GM18870 (cell line): ENCODE data around the gene LCE1F.

Experiments used
- ATAC-seq: cut with Tn5 transposase; IDR thresholded peaks from one replicate; pipeline ENCODE4 v1.9.1; 2021; ENCODE audit warnings: moderate library complexity; ENCODE audit not compliant: unreplicated experiment

Gene LCE1F

DNA sequence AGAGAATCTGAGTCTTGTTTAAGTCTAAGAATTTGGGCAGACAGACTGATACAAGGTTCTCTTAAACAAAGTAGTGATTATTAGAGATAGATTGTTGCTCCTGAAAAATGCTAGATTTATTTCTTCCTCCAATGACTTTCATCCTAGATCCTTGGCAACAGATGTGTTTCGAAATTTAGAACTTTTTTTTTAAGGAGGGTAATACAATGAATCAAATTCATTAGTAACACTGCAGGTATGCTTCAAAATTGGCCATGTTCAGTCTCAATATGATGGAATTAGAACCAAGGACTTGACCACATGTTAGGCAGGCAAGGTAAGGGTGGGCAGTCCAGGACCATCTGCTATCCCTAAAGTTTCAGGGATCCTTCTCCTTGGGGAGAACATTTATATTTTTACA lies 4.5 kb upstream of the LCE1F start:
- ATAC-seq, result no peak

DNA sequence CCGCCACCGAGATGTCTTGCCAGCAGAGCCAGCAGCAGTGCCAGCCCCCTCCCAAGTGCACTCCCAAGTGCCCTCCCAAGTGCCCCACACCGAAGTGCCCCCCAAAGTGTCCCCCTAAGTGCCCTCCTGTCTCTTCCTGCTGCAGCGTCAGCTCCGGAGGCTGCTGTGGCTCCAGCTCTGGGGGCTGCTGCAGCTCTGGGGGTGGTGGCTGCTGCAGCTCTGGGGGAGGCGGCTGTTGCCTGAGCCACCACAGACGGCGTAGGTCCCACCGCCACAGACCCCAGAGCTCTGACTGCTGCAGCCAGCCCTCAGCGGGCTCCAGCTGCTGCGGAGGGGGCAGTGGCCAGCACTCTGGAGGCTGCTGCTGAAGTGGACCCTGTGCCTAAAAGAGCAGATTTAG lies 1.4 kb downstream of the LCE1F start:
- no peak for ATAC-seq

DNA sequence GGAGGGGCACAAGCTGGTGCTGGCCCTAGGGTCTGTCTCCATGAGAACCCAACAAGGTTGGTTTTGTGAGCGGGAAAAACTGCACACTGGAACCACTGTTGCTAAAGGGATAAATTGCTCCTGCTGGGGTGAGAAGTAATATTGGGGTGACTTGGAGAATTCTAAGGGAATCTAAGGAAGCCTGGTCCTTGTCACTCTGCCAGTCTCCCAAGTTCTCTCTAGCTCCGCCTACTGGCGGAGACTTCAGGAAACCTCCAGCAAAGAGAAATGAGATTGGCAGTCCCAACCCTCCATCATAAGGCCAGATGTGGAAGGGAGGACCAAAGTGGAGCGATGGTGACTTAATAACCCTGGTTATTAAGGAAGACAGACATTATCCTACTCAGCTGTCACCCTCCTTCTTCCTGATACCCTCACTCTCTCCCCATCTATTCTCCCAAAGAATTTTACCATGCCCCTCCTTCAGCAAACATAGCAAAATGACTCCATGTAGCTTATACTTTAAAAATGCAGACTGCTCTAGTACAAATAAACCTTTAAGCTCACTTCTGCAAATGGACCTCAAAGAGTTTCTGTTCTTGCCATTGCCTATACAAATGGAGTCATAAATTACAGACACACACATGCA lies 2.7 kb downstream of the LCE1F start:
- no peak for ATAC-seq

DNA sequence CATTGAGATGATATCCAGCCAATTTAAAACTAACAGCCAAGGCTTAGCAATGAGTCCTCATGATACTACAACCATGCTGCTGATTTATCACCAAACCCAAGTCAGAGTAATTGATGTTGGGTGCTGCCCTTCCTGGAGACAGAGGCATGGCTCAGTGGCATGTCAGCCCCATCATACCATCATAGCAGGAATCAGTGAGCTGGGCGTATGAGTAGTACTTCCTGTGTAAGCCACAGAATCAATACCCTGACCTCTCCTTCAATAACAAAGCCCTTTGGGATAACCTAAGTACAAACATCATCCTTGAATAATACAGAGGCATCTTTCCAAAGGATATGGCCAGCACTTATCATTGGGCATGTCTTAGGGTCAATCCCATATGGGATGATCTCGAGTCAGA lies 8.2 kb downstream of the LCE1F start:
- no peak for ATAC-seq

DNA sequence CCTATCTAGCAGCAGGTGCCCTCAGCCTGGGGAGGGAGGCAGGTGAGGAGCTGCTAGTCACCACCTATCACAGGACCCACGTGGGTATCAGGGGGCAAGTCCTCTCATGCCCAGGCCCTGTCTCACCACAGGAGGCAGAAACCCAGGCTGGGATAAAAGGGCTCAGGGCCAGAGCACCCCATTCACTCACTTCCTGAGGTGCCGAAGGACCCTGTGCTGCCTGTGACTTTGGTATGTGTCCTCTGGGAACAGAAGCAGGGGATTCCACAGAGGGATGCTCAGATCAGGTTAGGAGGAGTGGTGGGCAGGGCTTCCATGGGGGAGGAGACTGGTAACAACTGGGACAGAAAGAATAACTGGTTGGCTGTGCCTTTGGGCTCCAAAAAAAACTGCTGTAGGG lies 11.1 kb downstream of the LCE1F start, which contains the start of gene LCE1E:
Gene LCE1E, plus strand, starts transcription at position 181 of the 400 bp plus-strand sequence. CDS start 1,043 bp downstream, outside the sequence.
- ATAC-seq, result no peak

DNA sequence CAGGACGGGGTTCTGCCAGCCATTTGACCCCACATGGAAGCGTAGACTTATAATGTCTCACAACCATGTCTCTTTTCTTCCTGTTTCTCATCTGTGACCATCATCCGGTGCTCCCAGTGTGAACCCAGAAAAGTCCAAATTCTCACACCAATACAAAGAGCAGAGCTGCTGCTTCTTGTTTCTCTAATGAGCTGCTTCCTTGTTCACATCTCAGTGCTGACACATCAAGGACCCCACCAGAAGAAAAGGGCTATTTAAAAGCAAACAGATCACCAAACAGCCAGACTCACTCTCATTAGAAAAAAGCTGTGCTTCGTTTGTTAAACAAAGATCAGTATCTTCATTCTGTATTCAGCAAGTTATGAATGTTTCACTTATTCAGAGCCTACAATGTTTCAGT lies 20.7 kb downstream of the LCE1F start:
- no peak for ATAC-seq

DNA sequence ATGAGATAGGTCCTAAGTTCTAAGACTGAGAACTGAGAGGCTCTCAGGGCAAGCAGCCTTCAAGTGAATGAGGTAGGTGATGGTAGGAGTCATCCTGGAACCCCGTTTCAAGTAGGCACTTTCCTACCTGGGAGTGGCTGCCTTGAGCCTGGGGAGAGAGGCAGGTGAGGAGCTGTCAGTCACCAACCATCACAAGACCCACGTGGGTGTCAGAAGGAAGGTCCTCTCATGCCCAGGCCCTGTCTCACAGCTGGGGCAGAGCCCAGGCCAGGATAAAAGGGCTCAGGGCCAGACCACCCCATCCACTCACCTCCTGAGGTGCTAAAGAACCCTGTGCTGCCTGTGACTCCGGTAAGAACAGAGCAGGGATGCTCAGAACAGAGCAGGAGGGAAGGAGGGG lies 21.5 kb downstream of the LCE1F start, which contains the start of gene LCE1D:
Gene LCE1D, plus strand, starts transcription at position 301 of the 400 bp plus-strand sequence. CDS start 1,074 bp downstream, outside the sequence.
- ATAC-seq, result no peak

DNA sequence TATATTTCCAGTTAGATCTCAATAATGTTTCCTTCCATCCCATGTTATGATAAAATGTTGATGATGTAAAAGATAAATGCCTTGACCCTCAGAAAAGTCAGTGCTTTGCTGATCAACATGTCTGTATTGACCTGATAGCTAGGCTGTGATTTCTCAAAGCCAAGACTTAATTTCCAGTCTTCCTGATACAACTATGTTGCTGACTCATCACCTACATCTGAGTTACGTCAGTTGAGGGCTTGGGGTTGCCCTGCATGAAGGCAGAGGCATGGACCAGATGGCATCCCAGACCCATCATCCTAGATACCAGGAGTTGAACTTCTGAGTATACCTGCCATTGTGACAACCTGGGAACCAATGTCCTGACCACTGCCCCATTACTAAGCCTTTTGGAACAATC lies 26.4 kb downstream of the LCE1F start:
- ATAC-seq, result no peak

DNA sequence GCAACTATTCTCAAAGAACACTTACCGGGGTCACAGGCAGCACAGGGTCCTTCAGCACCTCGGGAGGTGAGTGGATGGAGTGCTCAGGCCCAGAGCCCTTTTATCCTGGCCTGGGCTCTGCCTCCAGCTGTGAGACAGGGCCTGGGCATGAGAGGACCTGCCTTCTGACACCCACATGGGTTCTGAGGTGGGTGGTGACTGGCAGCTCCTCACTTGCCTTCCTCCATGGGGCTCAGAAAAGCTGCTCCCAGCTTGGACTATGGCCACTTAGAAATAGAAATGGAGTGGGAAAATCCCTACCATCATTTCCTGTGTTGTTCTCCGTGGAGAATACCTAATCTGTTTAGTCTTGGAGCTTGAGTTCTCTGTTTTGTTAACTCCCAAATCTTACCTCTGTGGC lies 31.6 kb downstream of the LCE1F start, which contains the start of gene LCE1C:
Gene LCE1C, minus strand, starts transcription at position 76 of the 400 bp plus-strand sequence. CDS start 1,173 bp downstream, outside the sequence.
- ATAC-seq, result no peak

DNA sequence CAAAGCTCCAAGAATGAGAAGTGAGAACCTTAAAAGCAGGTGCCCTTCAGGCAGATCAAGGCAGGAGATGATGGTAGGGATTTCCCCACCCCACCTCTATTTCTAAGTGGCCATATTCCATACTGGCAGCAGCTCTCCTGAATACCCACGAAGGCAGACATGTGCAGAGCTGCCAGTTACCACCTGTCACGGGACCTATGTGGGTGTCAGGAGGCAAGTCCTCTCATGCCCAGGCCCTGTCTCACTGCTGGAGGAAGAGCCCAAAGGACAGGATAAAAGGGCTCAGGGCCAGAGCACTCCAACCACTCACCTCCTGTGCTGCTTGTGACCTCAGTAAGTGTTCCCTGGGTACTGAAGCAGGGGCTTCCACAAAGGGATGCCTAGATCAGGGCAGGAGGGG lies 36.1 kb downstream of the LCE1F start:
- ATAC-seq, result no peak

DNA sequence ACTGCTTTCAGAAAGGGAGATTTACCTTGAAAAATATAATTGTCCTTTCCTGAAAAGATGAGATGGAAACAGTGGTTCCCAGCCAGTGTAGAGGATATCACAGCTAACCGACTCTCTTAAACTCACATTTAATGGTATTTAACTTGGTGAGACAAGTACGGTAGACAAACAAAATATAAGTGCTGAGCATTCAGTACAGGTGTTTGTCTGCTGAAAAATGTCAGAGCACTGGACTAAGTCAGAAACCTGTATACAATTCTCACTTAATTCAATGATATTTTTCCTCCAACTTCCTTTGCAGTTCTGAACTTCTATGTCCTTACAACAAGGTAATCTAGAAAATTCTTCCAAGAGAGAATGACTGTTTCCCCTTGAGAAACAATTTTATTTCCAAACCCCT lies 36.7 kb downstream of the LCE1F start, which contains the start of gene LCE1B:
Gene LCE1B, plus strand, starts transcription at position 301 of the 400 bp plus-strand sequence. CDS start 476 bp downstream, outside the sequence.
- no peak for ATAC-seq

DNA sequence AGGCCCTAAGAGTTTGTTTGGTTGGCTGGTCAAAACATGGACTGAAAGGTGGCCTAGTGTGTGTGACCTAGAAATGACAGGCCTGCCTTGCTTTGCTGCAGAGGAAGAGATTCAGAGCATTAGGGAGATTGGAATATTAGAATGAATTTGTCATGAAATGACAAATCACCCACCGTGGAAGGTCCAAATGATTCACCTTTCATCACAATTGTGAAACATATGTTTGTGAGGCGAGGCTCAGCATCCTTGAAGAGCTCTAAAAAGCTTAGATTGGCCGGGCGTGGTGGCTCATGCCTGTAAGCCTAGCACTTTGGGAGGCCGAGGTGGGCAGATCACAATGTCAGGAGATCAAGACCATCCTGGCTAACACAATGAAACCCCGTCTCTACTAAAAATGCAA lies 42.4 kb downstream of the LCE1F start:
- no peak for ATAC-seq

DNA sequence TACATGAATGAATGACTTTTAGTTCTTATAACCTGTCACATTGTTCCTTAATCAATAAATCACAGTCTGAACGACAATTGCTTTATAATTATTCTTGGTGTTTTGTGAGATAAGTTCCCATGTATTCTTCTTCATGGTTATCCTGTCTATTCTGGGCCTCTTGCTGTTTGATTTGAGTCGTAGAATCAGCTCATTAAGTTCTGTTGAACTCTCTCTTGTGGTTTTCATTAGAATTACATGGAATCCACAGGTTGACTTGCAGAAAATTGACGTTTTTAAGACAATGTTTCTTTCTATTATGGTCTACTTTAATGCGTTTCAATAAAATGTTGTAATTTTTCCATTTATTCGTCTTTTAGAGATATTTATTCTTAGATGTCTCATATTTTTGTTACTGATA lies 48.4 kb downstream of the LCE1F start:
- ATAC-seq, result no peak

DNA sequence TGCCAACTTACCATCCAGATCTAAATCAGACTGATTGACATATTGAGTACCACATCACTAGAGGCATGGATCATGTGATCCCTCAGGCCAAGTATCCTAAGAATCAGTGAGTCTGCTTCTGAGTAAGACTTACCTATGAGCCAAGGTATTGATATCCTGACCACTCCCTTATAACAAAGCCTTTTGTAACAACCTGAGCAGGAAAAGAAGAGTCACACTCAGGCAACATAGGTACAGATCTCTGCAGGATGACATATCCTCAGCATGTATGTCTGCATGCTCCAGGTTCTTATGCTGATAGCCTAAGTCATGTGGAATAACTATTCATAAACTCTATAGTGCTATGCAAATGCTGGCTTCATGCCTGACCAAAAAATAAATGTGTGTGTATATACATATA lies 50.0 kb downstream of the LCE1F start:
- no peak for ATAC-seq
